Astrocyte (in vitro differentiated cells and primary cell): ENCODE results near the gene ANKRD40. TPM values are rescaled to one million over a fixed set of nuclear protein-coding genes. Genes with fewer than 3 reads are reported as not detected.
A peak's percentile ranks its signal among the peaks of the same experiment; 100 is the strongest.

Experiments used
- DNase-seq: peaks from one replicate; pipeline ENCODE4 v3.0.0-alpha.2; 2010; ENCODE audit warnings: low read depth
- FAIRE-seq: peaks from 2 replicates; lab custom pipeline; 2011; peaks lifted over from hg19 to GRCh38; lab: Jason Lieb, UNC
- H2AFZ ChIP-seq: 2 replicates; pipeline ENCODE4 v1.6.0; 2012; ENCODE audit warnings: low read depth, low read length, inconsistent platforms
- H3K27ac ChIP-seq: 2 replicates; pipeline ENCODE4 v1.5.1; 2011; ENCODE audit warnings: low read depth, low read length, inconsistent platforms
- H3K27me3 ChIP-seq: 2 replicates; pipeline ENCODE4 v1.6.0; 2011; ENCODE audit warnings: low read length, inconsistent platforms; ENCODE audit not compliant: insufficient read depth
- H3K36me3 ChIP-seq: 2 replicates; pipeline ENCODE4 v1.5.1; 2011; ENCODE audit warnings: low read length, inconsistent platforms; ENCODE audit not compliant: insufficient read depth
- H3K4me1 ChIP-seq: 2 replicates; pipeline ENCODE4 v1.5.1; 2011; ENCODE audit warnings: low read length, inconsistent platforms; ENCODE audit not compliant: insufficient read depth
- H3K4me2 ChIP-seq: 2 replicates; pipeline ENCODE4 v1.6.0; 2012; ENCODE audit warnings: low read length, inconsistent platforms
- H3K4me3 ChIP-seq: 2 replicates; pipeline ENCODE4 v1.5.1; 2011; ENCODE audit warnings: low read depth, mild to moderate bottlenecking, low read length, inconsistent platforms; ENCODE audit not compliant: insufficient read depth
- H3K79me2 ChIP-seq: 2 replicates; pipeline ENCODE4 v1.6.0; 2012; ENCODE audit warnings: mild to moderate bottlenecking, low read length, inconsistent platforms; ENCODE audit not compliant: insufficient read depth
- H3K9ac ChIP-seq: 2 replicates; pipeline ENCODE4 v1.6.0; 2012; ENCODE audit warnings: mild to moderate bottlenecking, low read length, inconsistent platforms
- H3K9me3 ChIP-seq: 2 replicates; pipeline ENCODE4 v1.5.1; 2012; ENCODE audit warnings: low read depth, mild to moderate bottlenecking, low read length, inconsistent platforms; ENCODE audit not compliant: insufficient read depth
- H4K20me1 ChIP-seq: 2 replicates; pipeline ENCODE4 v1.6.0; 2012; ENCODE audit warnings: low read length, inconsistent platforms; ENCODE audit not compliant: insufficient read depth
- H3K27ac Mint-ChIP-seq: one replicate; pipeline ENCODE4 v1.8.0; 2021; ENCODE audit warnings: mild to moderate bottlenecking, mixed read lengths; ENCODE audit not compliant: unreplicated experiment
- H3K27me3 Mint-ChIP-seq: one replicate; pipeline ENCODE4 v1.8.0; 2021; ENCODE audit warnings: low read depth, mixed read lengths; ENCODE audit not compliant: unreplicated experiment
- H3K36me3 Mint-ChIP-seq: one replicate; pipeline ENCODE4 v1.8.0; 2021; ENCODE audit warnings: low read depth, mixed read lengths; ENCODE audit not compliant: unreplicated experiment
- H3K4me1 Mint-ChIP-seq: one replicate; pipeline ENCODE4 v1.8.0; 2021; ENCODE audit warnings: low read depth, mixed read lengths; ENCODE audit not compliant: unreplicated experiment
- H3K4me3 Mint-ChIP-seq: one replicate; pipeline ENCODE4 v1.8.0; 2021; ENCODE audit warnings: mild to moderate bottlenecking, moderate library complexity, mixed read lengths; ENCODE audit not compliant: unreplicated experiment
- H3K9me3 Mint-ChIP-seq: one replicate; pipeline ENCODE4 v1.8.0; 2021; ENCODE audit warnings: mild to moderate bottlenecking, mixed read lengths; ENCODE audit not compliant: unreplicated experiment
- EZH2 ChIP-seq: IDR thresholded peaks from 2 replicates; pipeline ENCODE4 v1.6.1; 2012; ENCODE audit warnings: mild to moderate bottlenecking, low read length, inconsistent platforms; ENCODE audit not compliant: insufficient read depth
- total RNA-seq: library from RNA; stranded (reverse); gene quantifications from 2 replicates; pipeline ENCODE4 v1.2.1, GENCODE V29; 2021
- TF ChIP-seq, protein P1 (sequence below): IDR thresholded peaks from 2 replicates; pipeline ENCODE4 v1.5.1; 2011; ENCODE audit warnings: low read depth, mild to moderate bottlenecking, inconsistent platforms, low read length, moderate library complexity; ENCODE audit not compliant: insufficient read depth

The ANKRD40 gene
- total RNA-seq, 1 donor from 2014 or later: 38.3 TPM

DNA sequence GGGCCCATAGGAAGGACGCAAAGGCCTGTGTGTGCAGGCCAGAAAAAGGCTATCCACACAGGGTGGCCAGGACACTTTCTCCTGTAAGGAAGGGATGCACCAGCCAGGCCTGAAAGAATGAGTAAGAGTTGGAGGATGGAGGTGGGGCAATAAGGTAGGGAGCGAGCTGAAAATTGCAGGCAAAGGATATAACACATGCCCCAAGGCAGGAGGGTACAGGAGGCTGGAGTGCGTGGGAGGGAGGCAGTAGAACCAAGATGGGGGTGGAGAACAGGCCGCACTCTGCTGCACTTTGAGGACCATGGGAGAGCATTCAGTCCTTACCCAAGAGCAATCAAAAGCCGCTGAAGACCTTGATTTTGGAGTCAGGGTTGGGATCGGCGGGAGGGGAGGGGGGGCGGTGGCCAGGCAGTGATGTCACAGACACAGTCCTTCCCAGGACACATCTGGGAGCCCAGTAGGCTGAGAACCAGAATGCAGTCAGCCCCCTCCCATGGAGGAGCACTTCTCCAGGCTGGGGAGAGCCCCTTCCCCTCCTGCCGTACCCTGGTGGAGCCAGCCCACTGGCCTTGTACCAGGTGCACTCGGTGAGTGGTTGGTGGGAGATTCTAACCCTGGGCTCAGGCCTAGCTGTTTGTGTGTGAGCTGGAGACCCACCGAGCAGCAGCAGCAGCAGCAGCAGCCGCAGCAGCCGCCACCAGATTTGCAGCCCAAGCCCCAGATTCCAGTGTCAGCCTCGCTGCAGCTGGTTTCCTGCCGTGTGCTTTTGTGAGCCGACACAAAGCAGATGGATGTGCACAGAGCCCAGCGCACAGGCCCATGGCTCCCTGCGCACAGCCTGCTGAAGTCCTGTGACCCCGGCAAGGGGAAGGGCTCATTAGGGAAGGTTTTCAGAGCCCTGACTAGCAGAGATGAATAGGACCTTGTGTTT lies 17.5 kb downstream of the ANKRD40 start:
- Histone ChIP-seq H3K4me1 (peaks cover 51% of the 10 kb centered on the region), H3K4me3 (no peak overlapping the region), H3K27ac (no peak overlapping the region), H4K20me1 (no peaks in the 10 kb centered on the region), H3K9me3 (no peaks in the 10 kb centered on the region), H3K36me3 (peaks cover 5% of the 10 kb centered on the region), H3K79me2 (no peaks in the 10 kb centered on the region), H3K27me3 (no peaks in the 10 kb centered on the region), H3K4me2 (no peak overlapping the region), H2AFZ (no peak overlapping the region), H3K9ac (no peak overlapping the region)
- H3K27me3 Mint-ChIP-seq: no peaks in the 10 kb centered on the region
- peaks cover 47% of the 10 kb centered on the region for H3K4me1 Mint-ChIP-seq
- H3K4me3 Mint-ChIP-seq: no peak overlapping the region
- DNase-seq: no peak
- no peak overlapping the region for H3K27ac Mint-ChIP-seq
- H3K36me3 Mint-ChIP-seq: peaks cover 3% of the 10 kb centered on the region
- H3K9me3 Mint-ChIP-seq: no peaks in the 10 kb centered on the region
- no peak for TF ChIP-seq EZH2
- TF ChIP-seq, protein P1, sequence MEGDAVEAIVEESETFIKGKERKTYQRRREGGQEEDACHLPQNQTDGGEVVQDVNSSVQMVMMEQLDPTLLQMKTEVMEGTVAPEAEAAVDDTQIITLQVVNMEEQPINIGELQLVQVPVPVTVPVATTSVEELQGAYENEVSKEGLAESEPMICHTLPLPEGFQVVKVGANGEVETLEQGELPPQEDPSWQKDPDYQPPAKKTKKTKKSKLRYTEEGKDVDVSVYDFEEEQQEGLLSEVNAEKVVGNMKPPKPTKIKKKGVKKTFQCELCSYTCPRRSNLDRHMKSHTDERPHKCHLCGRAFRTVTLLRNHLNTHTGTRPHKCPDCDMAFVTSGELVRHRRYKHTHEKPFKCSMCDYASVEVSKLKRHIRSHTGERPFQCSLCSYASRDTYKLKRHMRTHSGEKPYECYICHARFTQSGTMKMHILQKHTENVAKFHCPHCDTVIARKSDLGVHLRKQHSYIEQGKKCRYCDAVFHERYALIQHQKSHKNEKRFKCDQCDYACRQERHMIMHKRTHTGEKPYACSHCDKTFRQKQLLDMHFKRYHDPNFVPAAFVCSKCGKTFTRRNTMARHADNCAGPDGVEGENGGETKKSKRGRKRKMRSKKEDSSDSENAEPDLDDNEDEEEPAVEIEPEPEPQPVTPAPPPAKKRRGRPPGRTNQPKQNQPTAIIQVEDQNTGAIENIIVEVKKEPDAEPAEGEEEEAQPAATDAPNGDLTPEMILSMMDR: no peak
- FAIRE-seq: no peak

- no peaks in the 10 kb centered on the region for H3K9me3 Mint-ChIP-seq
- FAIRE-seq: no peak
- peak; percentile 58 for DNase-seq
- Histone ChIP-seq H3K27me3 (no peaks in the 10 kb centered on the region), H4K20me1 (no peaks in the 10 kb centered on the region), H2AFZ (no peak overlapping the region), H3K9me3 (no peaks in the 10 kb centered on the region), H3K4me3 (no peak overlapping the region), H3K36me3 (no peaks in the 10 kb centered on the region), H3K27ac (no peak overlapping the region), H3K79me2 (no peaks in the 10 kb centered on the region), H3K9ac (no peak overlapping the region), H3K4me1 (peaks cover 49% of the 10 kb centered on the region), H3K4me2 (peak overlapping the region; percentile 23)
- no peak overlapping the region for H3K27ac Mint-ChIP-seq
- peak overlapping the region; percentile 69 for H3K4me3 Mint-ChIP-seq
- H3K27me3 Mint-ChIP-seq: no peaks in the 10 kb centered on the region
- H3K36me3 Mint-ChIP-seq: peaks cover 3% of the 10 kb centered on the region
- peaks cover 46% of the 10 kb centered on the region for H3K4me1 Mint-ChIP-seq
- no peak for TF ChIP-seq EZH2
- TF ChIP-seq, protein P1: no peak
These were observed 18.5 kb downstream of the ANKRD40 start for GRCh38 chr17:50689251-50689650.

GRCh38 chr17:50688245-50688644 lies 19.5 kb downstream of the ANKRD40 start:
- no peaks in the 10 kb centered on the region for H3K9me3 ChIP-seq
- H3K79me2 ChIP-seq: no peaks in the 10 kb centered on the region
- TF ChIP-seq, protein P1: no peak
- TF ChIP-seq EZH2: no peak
- no peaks in the 10 kb centered on the region for H3K36me3 ChIP-seq
- H3K4me2 ChIP-seq: no peak overlapping the region
- DNase-seq: no peak
- FAIRE-seq: no peak
- Mint-ChIP-seq H3K4me3 (no peak overlapping the region), H3K27ac (no peak overlapping the region), H3K27me3 (no peaks in the 10 kb centered on the region), H3K9me3 (no peaks in the 10 kb centered on the region), H3K4me1 (peaks cover 42% of the 10 kb centered on the region), H3K36me3 (peaks cover 3% of the 10 kb centered on the region)
- H2AFZ ChIP-seq: no peak overlapping the region
- peaks cover 44% of the 10 kb centered on the region for H3K4me1 ChIP-seq
- no peak overlapping the region for H3K27ac ChIP-seq
- no peaks in the 10 kb centered on the region for H4K20me1 ChIP-seq
- no peak overlapping the region for H3K4me3 ChIP-seq
- H3K9ac ChIP-seq: no peak overlapping the region
- no peaks in the 10 kb centered on the region for H3K27me3 ChIP-seq
